GM12878 (cell line): Measurements from ENCODE around the gene FAM228A. TPM values are rescaled to one million over a fixed set of nuclear protein-coding genes. Genes with fewer than 3 reads are reported as not detected.

Experiments
- polyA plus RNA-seq, 11 experiments: library from polyadenylated mRNA; depleted of rRNA in 4 of 11; unstranded in 6 of 11; stranded (reverse) in 5 of 11; fragments of >200 nt; fragmentation: Nextera tagmentation in 4 of 11; fragmentation: Illumina TruSeq in 1 of 11; extraction: Ambion mirVana in 4 of 11; extraction: Trizol in 1 of 11; gene quantifications; 1 replicate in 1 of 11; 2 replicates in 10 of 11; pipeline versions ENCODE4 v1.2.1 to v1.2.3, GENCODE V29; 2011 to 2016; ENCODE audit warnings: inconsistent platforms in 2 of 11, missing spikeins in 2 of 11, low read depth in 1 of 11
- total RNA-seq, 4 experiments: library from RNA; depleted of rRNA in 3 of 4; stranded (reverse); fragments of >200 nt in 3 of 4; fragmentation: Illumina TruSeq in 1 of 4; extraction: Trizol in 1 of 4; gene quantifications; 2 replicates each; pipeline versions ENCODE4 v1.2.1 to v1.2.3, GENCODE V29; 2013 to 2021

FAM228A gene
- total and polyA plus RNA-seq, 10 of the 15 experiments (the other 5 are each of a cell fraction or from before 2014, with no cell fraction given): 0.06 TPM; not detected in 9

Other genes with a start within 250 kb of the FAM228A start
Only the 7 nearest of the 10 such genes appear.
- gene MFSD2B, start 165.0 kb upstream of the FAM228A start, total RNA-seq (2014; rRNA removed): 0.11 TPM in 1 of 2 replicates, not detected in the other
- gene MFSD2B, start 165.0 kb upstream of the FAM228A start, total RNA-seq (2014; rRNA removed; fragmentation: Illumina TruSeq; extraction: Trizol): 0.09 TPM in 1 of 2 replicates, not detected in the other
- 0.19 and 0.28 TPM in 2 replicates for gene MFSD2B, start 165.0 kb upstream of the FAM228A start, total RNA-seq (2021)
- gene MFSD2B, start 165.0 kb upstream of the FAM228A start, polyA plus RNA-seq (2011; rRNA removed): 0.08 TPM in 1 of 2 replicates, not detected in the other
- gene MFSD2B, start 165.0 kb upstream of the FAM228A start, polyA plus RNA-seq (2014; fragmentation: Illumina TruSeq; extraction: Trizol): 0.07 TPM in 1 of 2 replicates, not detected in the other
- gene MFSD2B, start 165.0 kb upstream of the FAM228A start, polyA plus RNA-seq (2014; fragmentation: Nextera tagmentation; extraction: Ambion mirVana): not detected
- 0.27 TPM in 1 of 2 replicates, not detected in the other for gene MFSD2B, start 165.0 kb upstream of the FAM228A start, polyA plus RNA-seq (2014; rRNA removed)
- gene MFSD2B, start 165.0 kb upstream of the FAM228A start, polyA plus RNA-seq (2016; fragmentation: Nextera tagmentation; extraction: Ambion mirVana): under 1 TPM; 0.21 to 0.51 TPM
- gene WDCP, start 127.7 kb upstream of the FAM228A start, total RNA-seq (2014; rRNA removed): 13.8 and 14.6 TPM in 2 replicates
- gene WDCP, start 127.7 kb upstream of the FAM228A start, total RNA-seq (2014; rRNA removed; fragmentation: Illumina TruSeq; extraction: Trizol): 14.2 and 14.3 TPM in 2 replicates
- 20.6 and 21.3 TPM in 2 replicates for gene WDCP, start 127.7 kb upstream of the FAM228A start, total RNA-seq (2021)
- 19.6 and 19.9 TPM in 2 replicates for gene WDCP, start 127.7 kb upstream of the FAM228A start, polyA plus RNA-seq (2011; rRNA removed)
- 15.0 and 16.5 TPM in 2 replicates for gene WDCP, start 127.7 kb upstream of the FAM228A start, polyA plus RNA-seq (2014; fragmentation: Illumina TruSeq; extraction: Trizol)
- 1 to 10 TPM; 5.5 to 6.1 TPM for gene WDCP, start 127.7 kb upstream of the FAM228A start, polyA plus RNA-seq (2014; fragmentation: Nextera tagmentation; extraction: Ambion mirVana)
- gene WDCP, start 127.7 kb upstream of the FAM228A start, polyA plus RNA-seq (2014; rRNA removed): 8.9 and 10.5 TPM in 2 replicates
- 10 to 100 TPM; 12.1 to 12.5 TPM for gene WDCP, start 127.7 kb upstream of the FAM228A start, polyA plus RNA-seq (2016; fragmentation: Nextera tagmentation; extraction: Ambion mirVana)
- gene FKBP1B, start 125.3 kb upstream of the FAM228A start, total RNA-seq (2014; rRNA removed): 0.16 and 0.23 TPM in 2 replicates
- 0.18 TPM in 1 of 2 replicates, not detected in the other for gene FKBP1B, start 125.3 kb upstream of the FAM228A start, total RNA-seq (2014; rRNA removed; fragmentation: Illumina TruSeq; extraction: Trizol)
- gene FKBP1B, start 125.3 kb upstream of the FAM228A start, total RNA-seq (2021): 0.33 TPM in 1 of 2 replicates, not detected in the other
- gene FKBP1B, start 125.3 kb upstream of the FAM228A start, polyA plus RNA-seq (2011; rRNA removed): 0.24 and 0.27 TPM in 2 replicates
- gene FKBP1B, start 125.3 kb upstream of the FAM228A start, polyA plus RNA-seq (2014; fragmentation: Illumina TruSeq; extraction: Trizol): 0.43 and 0.47 TPM in 2 replicates
- under 1 TPM; 0.23 to 0.38 TPM for gene FKBP1B, start 125.3 kb upstream of the FAM228A start, polyA plus RNA-seq (2014; fragmentation: Nextera tagmentation; extraction: Ambion mirVana)
- 0.30 and 0.53 TPM in 2 replicates for gene FKBP1B, start 125.3 kb upstream of the FAM228A start, polyA plus RNA-seq (2014; rRNA removed)
- gene FKBP1B, start 125.3 kb upstream of the FAM228A start, polyA plus RNA-seq (2016; fragmentation: Nextera tagmentation; extraction: Ambion mirVana): under 1 TPM; 0.21 to 0.23 TPM
- gene SF3B6, start 98.7 kb upstream of the FAM228A start, total RNA-seq (2014; rRNA removed): 157 and 185 TPM in 2 replicates
- gene SF3B6, start 98.7 kb upstream of the FAM228A start, total RNA-seq (2014; rRNA removed; fragmentation: Illumina TruSeq; extraction: Trizol): 246 and 250 TPM in 2 replicates
- 117 and 118 TPM in 2 replicates for gene SF3B6, start 98.7 kb upstream of the FAM228A start, total RNA-seq (2021)
- gene SF3B6, start 98.7 kb upstream of the FAM228A start, polyA plus RNA-seq (2011; rRNA removed): 248 and 325 TPM in 2 replicates
- gene SF3B6, start 98.7 kb upstream of the FAM228A start, polyA plus RNA-seq (2014; fragmentation: Illumina TruSeq; extraction: Trizol): 258 and 323 TPM in 2 replicates
- 100 to 1,000 TPM; 538 to 584 TPM for gene SF3B6, start 98.7 kb upstream of the FAM228A start, polyA plus RNA-seq (2014; fragmentation: Nextera tagmentation; extraction: Ambion mirVana)
- 226 and 283 TPM in 2 replicates for gene SF3B6, start 98.7 kb upstream of the FAM228A start, polyA plus RNA-seq (2014; rRNA removed)
- 100 to 1,000 TPM; 372 to 415 TPM for gene SF3B6, start 98.7 kb upstream of the FAM228A start, polyA plus RNA-seq (2016; fragmentation: Nextera tagmentation; extraction: Ambion mirVana)
- 12.2 and 13.0 TPM in 2 replicates for gene TP53I3, start 90.2 kb upstream of the FAM228A start, total RNA-seq (2014; rRNA removed)
- 10.0 and 12.3 TPM in 2 replicates for gene TP53I3, start 90.2 kb upstream of the FAM228A start, total RNA-seq (2014; rRNA removed; fragmentation: Illumina TruSeq; extraction: Trizol)
- gene TP53I3, start 90.2 kb upstream of the FAM228A start, total RNA-seq (2021): 10.9 and 11.4 TPM in 2 replicates
- 5.2 and 6.2 TPM in 2 replicates for gene TP53I3, start 90.2 kb upstream of the FAM228A start, polyA plus RNA-seq (2011; rRNA removed)
- 4.7 and 6.5 TPM in 2 replicates for gene TP53I3, start 90.2 kb upstream of the FAM228A start, polyA plus RNA-seq (2014; fragmentation: Illumina TruSeq; extraction: Trizol)
- gene TP53I3, start 90.2 kb upstream of the FAM228A start, polyA plus RNA-seq (2014; fragmentation: Nextera tagmentation; extraction: Ambion mirVana): 1 to 10 TPM; 1.4 to 2.6 TPM
- gene TP53I3, start 90.2 kb upstream of the FAM228A start, polyA plus RNA-seq (2014; rRNA removed): 15.8 and 16.2 TPM in 2 replicates
- 10 to 100 TPM; 47.6 to 57.4 TPM for gene TP53I3, start 90.2 kb upstream of the FAM228A start, polyA plus RNA-seq (2016; fragmentation: Nextera tagmentation; extraction: Ambion mirVana)
- 0.93 and 1.0 TPM in 2 replicates for gene PFN4, start 51.7 kb upstream of the FAM228A start, total RNA-seq (2014; rRNA removed)
- gene PFN4, start 51.7 kb upstream of the FAM228A start, total RNA-seq (2014; rRNA removed; fragmentation: Illumina TruSeq; extraction: Trizol): 1.3 and 1.6 TPM in 2 replicates
- gene PFN4, start 51.7 kb upstream of the FAM228A start, total RNA-seq (2021): 0.98 and 1.4 TPM in 2 replicates
- gene PFN4, start 51.7 kb upstream of the FAM228A start, polyA plus RNA-seq (2011; rRNA removed): 0.12 and 0.29 TPM in 2 replicates
- 0.93 and 1.9 TPM in 2 replicates for gene PFN4, start 51.7 kb upstream of the FAM228A start, polyA plus RNA-seq (2014; fragmentation: Illumina TruSeq; extraction: Trizol)
- gene PFN4, start 51.7 kb upstream of the FAM228A start, polyA plus RNA-seq (2014; fragmentation: Nextera tagmentation; extraction: Ambion mirVana): under 1 TPM; 0.14 to 0.38 TPM
- 0.99 and 2.3 TPM in 2 replicates for gene PFN4, start 51.7 kb upstream of the FAM228A start, polyA plus RNA-seq (2014; rRNA removed)
- 1 to 10 TPM; 2.1 TPM for gene PFN4, start 51.7 kb upstream of the FAM228A start, polyA plus RNA-seq (2016; fragmentation: Nextera tagmentation; extraction: Ambion mirVana)
- 7.7 and 8.2 TPM in 2 replicates for gene FAM228B, start 51.6 kb upstream of the FAM228A start, total RNA-seq (2014; rRNA removed)
- 7.2 and 10.8 TPM in 2 replicates for gene FAM228B, start 51.6 kb upstream of the FAM228A start, total RNA-seq (2014; rRNA removed; fragmentation: Illumina TruSeq; extraction: Trizol)
- gene FAM228B, start 51.6 kb upstream of the FAM228A start, total RNA-seq (2021): 8.8 TPM in 2 replicates
- 3.9 and 6.9 TPM in 2 replicates for gene FAM228B, start 51.6 kb upstream of the FAM228A start, polyA plus RNA-seq (2011; rRNA removed)
- gene FAM228B, start 51.6 kb upstream of the FAM228A start, polyA plus RNA-seq (2014; fragmentation: Illumina TruSeq; extraction: Trizol): 5.5 and 10.3 TPM in 2 replicates
- gene FAM228B, start 51.6 kb upstream of the FAM228A start, polyA plus RNA-seq (2014; fragmentation: Nextera tagmentation; extraction: Ambion mirVana): 1 to 10 TPM; 5.1 to 5.8 TPM
- 4.2 and 6.4 TPM in 2 replicates for gene FAM228B, start 51.6 kb upstream of the FAM228A start, polyA plus RNA-seq (2014; rRNA removed)
- 10 to 100 TPM in 1 of 2 experiments, 1 to 10 TPM in 1; 7.8 to 11.0 TPM for gene FAM228B, start 51.6 kb upstream of the FAM228A start, polyA plus RNA-seq (2016; fragmentation: Nextera tagmentation; extraction: Ambion mirVana)